HCT116 (cell line): Measurements from ENCODE around the gene ARHGAP42. TPM values are rescaled to one million over a fixed set of nuclear protein-coding genes. Genes with fewer than 3 reads are reported as not detected.

Experiments used
- ATAC-seq: fragments of 200-7000 bp; cut with Tn5 transposase; 2 replicates; pipeline ENCODE4 v1.9.1; 2020; ENCODE audit warnings: mild to moderate bottlenecking, moderate library complexity
- BruUV-seq: library from RNA; stranded (reverse); fragments of 400-500 nt; replicated peaks from 2 replicates; lab custom pipeline; 2021; lab: Mats Ljungman, UMichigan
- CTCF ChIA-PET: fragments of 300-600 bp; sonication (Branson Sonifier 250); formaldehyde crosslinking; loops from one replicate; lab custom pipeline; 2021; ENCODE audit warnings: antibody characterized with exemption; lab: Charles Lee
- POLR2A ChIA-PET: fragments of 300-600, 350-600 bp; sonication (Branson Sonifier 250); formaldehyde crosslinking; loops from one replicate; lab custom pipeline; 2021; ENCODE audit warnings: antibody characterized with exemption; lab: Charles Lee
- RAD21 ChIA-PET, 2 experiments: fragments of 300-600 bp; sonication (Branson Sonifier 250); formaldehyde crosslinking; loops; one replicate each; lab custom pipeline; 2023; ENCODE audit warnings: low total read pairs in 2 of 2; ENCODE audit not compliant: uncharacterized antibody in 2 of 2, unreplicated experiment in 2 of 2, low non-redundant PET in 1 of 2; lab: Charles Lee
- DNase-seq: peaks from one replicate; pipeline ENCODE4 v3.0.0-alpha.2; 2010; ENCODE audit warnings: low read depth, low spot score
- H2AFZ ChIP-seq: fragments of 200-600 bp; shearing (Covaris generic), sonication (generic); 2 replicates; pipeline ENCODE4 v1.6.1; 2017; ENCODE audit warnings: low read depth, mixed run types, mixed read lengths, antibody characterized with exemption, low read length; ENCODE audit not compliant: poor library complexity, severe bottlenecking
- H3K27ac ChIP-seq: 2 replicates; pipeline ENCODE4 v1.5.1; 2012; ENCODE audit warnings: low read depth, low read length
- H3K27me3 ChIP-seq: fragments of 200-600 bp; sonication (generic); 2 replicates; pipeline ENCODE4 v1.6.1; 2016; ENCODE audit warnings: mixed run types, low read length, mixed read lengths; ENCODE audit not compliant: insufficient read depth
- H3K36me3 ChIP-seq, 2 experiments: fragments of 200-500 bp in 1 of 2; fragments of 200-600 bp in 1 of 2; sonication (Bioruptor generic) in 1 of 2; sonication (generic) in 1 of 2; 2 replicates each; pipeline versions ENCODE4 v1.5.1 to v1.6.1; 2014 to 2016; ENCODE audit warnings: low read length in 2 of 2, inconsistent platforms in 1 of 2, mixed read lengths in 1 of 2, mixed run types in 1 of 2; ENCODE audit not compliant: insufficient read depth in 2 of 2, control insufficient read depth in 1 of 2
- H3K4me1 ChIP-seq, 2 experiments: fragments of 200-600 bp in 1 of 2; sonication (generic) in 1 of 2; 2 replicates each; pipeline versions ENCODE4 v1.5.1 to v1.6.1; 2012 to 2017; ENCODE audit warnings: low read length in 2 of 2, inconsistent platforms in 1 of 2, mild to moderate bottlenecking in 1 of 2, mixed read lengths in 1 of 2, mixed run types in 1 of 2, moderate library complexity in 1 of 2; ENCODE audit not compliant: insufficient read depth in 2 of 2, control insufficient read depth in 1 of 2
- H3K4me2 ChIP-seq: fragments of 200-600 bp; sonication (generic); 2 replicates; pipeline ENCODE4 v1.6.1; 2017; ENCODE audit warnings: mixed run types, low read length, mixed read lengths
- H3K4me3 ChIP-seq, 2 experiments: fragments of 200-600 bp in 1 of 2; sonication (generic) in 1 of 2; replicated peaks in 1 of 2; 2 replicates each; pipeline ENCODE4 v1.5.1; 2011 to 2016; ENCODE audit warnings: low read length in 2 of 2, control low read depth in 1 of 2, low read depth in 1 of 2, mild to moderate bottlenecking in 1 of 2, mixed read lengths in 1 of 2, mixed run types in 1 of 2
- H3K79me2 ChIP-seq: fragments of 200-600 bp; sonication (generic); 2 replicates; pipeline ENCODE4 v1.6.1; 2017; ENCODE audit warnings: mild to moderate bottlenecking, mixed run types, low read length, moderate library complexity, mixed read lengths; ENCODE audit not compliant: insufficient read depth
- H3K9ac ChIP-seq: fragments of 200-600 bp; sonication (generic); 2 replicates; pipeline ENCODE4 v1.6.1; 2016; ENCODE audit warnings: low read length, mixed read lengths
- H3K9me2 ChIP-seq: fragments of 200-600 bp; sonication (generic), shearing (Covaris generic); 2 replicates; pipeline ENCODE4 v1.6.1; 2017; ENCODE audit warnings: mixed run types, mild to moderate bottlenecking, moderate library complexity; ENCODE audit not compliant: insufficient read depth
- H3K9me3 ChIP-seq, 2 experiments: fragments of 200-500 bp in 1 of 2; fragments of 200-600 bp in 1 of 2; sonication (Bioruptor generic) in 1 of 2; sonication (generic) in 1 of 2; 2 replicates each; pipeline ENCODE4 v1.6.1; 2014 to 2017; ENCODE audit warnings: low read length in 2 of 2, mixed read lengths in 2 of 2, inconsistent platforms in 1 of 2, low read depth in 1 of 2, mild to moderate bottlenecking in 1 of 2, mixed run types in 1 of 2, moderate library complexity in 1 of 2; ENCODE audit not compliant: control insufficient read depth in 1 of 2, insufficient read depth in 1 of 2
- H4K20me1 ChIP-seq: fragments of 200-600 bp; sonication (generic), shearing (Covaris generic); 2 replicates; pipeline ENCODE4 v1.6.1; 2017; ENCODE audit warnings: mixed run types, mild to moderate bottlenecking, moderate library complexity; ENCODE audit not compliant: insufficient read depth
- CBX3 ChIP-seq: IDR thresholded peaks from 2 replicates; pipeline ENCODE4 v1.6.1; 2012; ENCODE audit warnings: low read depth
- CTCF ChIP-seq, 3 experiments: fragments of 200-600 bp in 1 of 3; sonication (generic) in 1 of 3; IDR thresholded peaks in 2 of 3; conservative IDR thresholded peaks in 1 of 3; 2 replicates each; pipeline ENCODE4 v1.5.1; 2012 to 2017; ENCODE audit warnings: low read depth in 2 of 3, low read length in 2 of 3, antibody characterized with exemption in 1 of 3, borderline replicate concordance in 1 of 3, control low read depth in 1 of 3, mild to moderate bottlenecking in 1 of 3, mixed read lengths in 1 of 3, mixed run types in 1 of 3, moderate library complexity in 1 of 3; ENCODE audit not compliant: insufficient read depth in 1 of 3
- EZH2phosphoT487 ChIP-seq: fragments of 200-600 bp; IDR thresholded peaks from 2 replicates; pipeline ENCODE4 v1.6.1; 2018; ENCODE audit warnings: antibody characterized with exemption, borderline replicate concordance
- POLR2A ChIP-seq: IDR thresholded peaks from 2 replicates; pipeline ENCODE4 v1.7.0; 2011; ENCODE audit warnings: borderline replicate concordance; ENCODE audit not compliant: insufficient read depth, insufficient read length; ENCODE audit errors: extremely low read depth
- POLR2AphosphoS5 ChIP-seq: IDR thresholded peaks from 2 replicates; pipeline ENCODE4 v1.6.1; 2011; ENCODE audit warnings: mild to moderate bottlenecking, low read depth, low read length, moderate library complexity
- RAD21 ChIP-seq: IDR thresholded peaks from 2 replicates; pipeline ENCODE4 v1.6.1; 2012; ENCODE audit warnings: low read depth, mild to moderate bottlenecking
- SP1 ChIP-seq: IDR thresholded peaks from 2 replicates; pipeline ENCODE4 v1.6.1; 2012; ENCODE audit warnings: low read depth
- SRF ChIP-seq: IDR thresholded peaks from 2 replicates; pipeline ENCODE4 v1.6.1; 2012; ENCODE audit warnings: low read depth
- ZFX ChIP-seq: fragments of 450-650 bp; IDR thresholded peaks from 2 replicates; pipeline ENCODE4 v1.6.1; 2017
- intact Hi-C: fragments of 100-400 bp; cut with micrococcal nuclease; formaldehyde crosslinking; loops from 2 replicates; pipeline ENCODE4 v1.10.0; 2022
- total RNA-seq: library from RNA; stranded (reverse); gene quantifications from one replicate; pipeline ENCODE4 v1.2.1, GENCODE V29; 2021; ENCODE audit not compliant: unreplicated experiment

The ARHGAP42 gene
- total RNA-seq, 1 experiment from 2014 or later = 12.3 TPM

- intact Hi-C loops = no loop called here
- CTCF ChIA-PET = no interaction called here
- Histone ChIP-seq H3K9ac (no peak overlapping the region), H2AFZ (no peak overlapping the region), H3K27me3 (no peaks in the 10 kb centered on the region), H3K9me2 (no peaks in the 10 kb centered on the region), H3K36me3 (no peaks in the 10 kb centered on the region), H3K4me2 (no peak overlapping the region), H4K20me1 (no peaks in the 10 kb centered on the region), H3K79me2 (no peaks in the 10 kb centered on the region), H3K4me1 (no peaks in the 10 kb centered on the region), H3K9me3 (no peaks in the 10 kb centered on the region), H3K27ac (no peak overlapping the region), H3K4me3 (no peak overlapping the region)
- ATAC-seq = no peak
- TF ChIP-seq SP1 = no peak
- no peak for TF ChIP-seq RAD21
- RAD21 ChIA-PET = no interaction called here
- no TSS peak for BruUV-seq
- DNase-seq = no peak
- POLR2A ChIA-PET = no interaction called here
These were observed 281.9 kb downstream of the ARHGAP42 start for GRCh38 chr11:100969008-100969407.

- ATAC-seq = no peak
- no peaks in the 10 kb centered on the region for H4K20me1 ChIP-seq
- no peak overlapping the region for H3K4me3 ChIP-seq
- H3K4me2 ChIP-seq = no peak overlapping the region
- no peak overlapping the region for H3K9ac ChIP-seq
- H3K79me2 ChIP-seq = no peaks in the 10 kb centered on the region
- intact Hi-C loops = no loop called here
- CTCF ChIA-PET = no interaction called here
- H3K27ac ChIP-seq = no peak overlapping the region
- TF ChIP-seq EZH2phosphoT487 (no peak), POLR2A (no peak), POLR2AphosphoS5 (no peak), SRF (no peak), CBX3 (no peak), ZFX (no peak), CTCF (IDR thresholded peaks at IDR 0.05 in 2 of 3, conservative IDR thresholded peaks at IDR 0.05 in 1 of 3; ENCODE audit: borderline replicate concordance in 1 of 3, insufficient read depth in 1 of 3, low read depth in 2 of 3, low read length in 2 of 3) (no peak), RAD21 (no peak)
- TF ChIP-seq, all 23 proteins: peak for 0
- Histone ChIP-seq H3K36me3 (peaks cover 0 to 4% of the 10 kb centered on the region in 2 experiments; a peak in 1 of 4 replicates), H3K27me3 (no peaks in the 10 kb centered on the region), H2AFZ (no peak overlapping the region), H3K4me1 (no peaks in the 10 kb centered on the region), H3K9me3 (no peaks in the 10 kb centered on the region), H3K9me2 (no peaks in the 10 kb centered on the region)
- BruUV-seq = no TSS peak
- no peak for DNase-seq
- ChIA-PET POLR2A (no interaction called here), RAD21 (no interaction called here)
These were observed 283.4 kb downstream of the ARHGAP42 start for GRCh38 chr11:100970283-100971164.
